Type B pancreatic cell (in vitro differentiated cells): ENCODE measurements around the gene DPY19L3. TPM values are rescaled to one million over a fixed set of nuclear protein-coding genes. Genes with fewer than 3 reads are reported as not detected.
"Not testable (repeated sequence)": the region's sequence is repeated elsewhere in the genome, so short reads cannot be mapped to it uniquely, and the experiment has no call there.

Experiments used
- DNase-seq: peaks from one replicate; pipeline ENCODE4 v3.0.0; 2021; ENCODE audit warnings: mixed read lengths; ENCODE audit not compliant: unreplicated experiment; ENCODE audit errors: extremely low spot score
- H3K27ac Mint-ChIP-seq: 2 replicates; pipeline ENCODE4 v1.8.0; 2021; ENCODE audit warnings: mild to moderate bottlenecking, mixed read lengths
- H3K27me3 Mint-ChIP-seq: 2 replicates; pipeline ENCODE4 v1.8.0; 2021; ENCODE audit warnings: mixed read lengths
- H3K36me3 Mint-ChIP-seq: 2 replicates; pipeline ENCODE4 v1.8.0; 2021; ENCODE audit warnings: mixed read lengths
- H3K4me1 Mint-ChIP-seq: one replicate; pipeline ENCODE4 v1.8.0; 2021; ENCODE audit warnings: mixed read lengths; ENCODE audit not compliant: unreplicated experiment
- H3K4me3 Mint-ChIP-seq: 2 replicates; pipeline ENCODE4 v1.8.0; 2021; ENCODE audit warnings: mild to moderate bottlenecking, mixed read lengths
- H3K9me3 Mint-ChIP-seq: 2 replicates; pipeline ENCODE4 v1.8.0; 2021; ENCODE audit warnings: mixed read lengths
- CTCF ChIP-seq: fragments of 200-600 bp; sonication (generic); conservative IDR thresholded peaks from 2 replicates; pipeline ENCODE4 v1.5.0; 2021; ENCODE audit warnings: antibody characterized with exemption, mild to moderate bottlenecking
- total RNA-seq: library from RNA; stranded (reverse); gene quantifications from 2 replicates; pipeline ENCODE4 v1.2.1, GENCODE V29; 2021; ENCODE audit warnings: low replicate concordance

DPY19L3 gene
- total RNA-seq, 1 donor from 2014 or later = 75.2 TPM

GRCh38 chr19:32497391-32497790, 91.8 kb downstream of the DPY19L3 start:
- Mint-ChIP-seq H3K27me3 (no peaks in the 10 kb centered on the region), H3K4me3 (no peak overlapping the region), H3K27ac (no peak overlapping the region), H3K9me3 (peaks cover 7% of the 10 kb centered on the region), H3K4me1 (no peaks in the 10 kb centered on the region), H3K36me3 (no peaks in the 10 kb centered on the region)
- no peak for DNase-seq
- TF ChIP-seq CTCF = no peak

GRCh38 chr19:32498648-32499200, 93.2 kb downstream of the DPY19L3 start:
- Mint-ChIP-seq H3K9me3 (peaks cover 7% of the 10 kb centered on the region), H3K27me3 (no peaks in the 10 kb centered on the region), H3K4me1 (no peaks in the 10 kb centered on the region), H3K27ac (no peak overlapping the region), H3K4me3 (no peak overlapping the region), H3K36me3 (no peaks in the 10 kb centered on the region)
- DNase-seq = no peak
- no peak for TF ChIP-seq CTCF

GRCh38 chr19:32512498-32512897, 106.9 kb downstream of the DPY19L3 start:
- H3K4me1 Mint-ChIP-seq, H3K9me3 Mint-ChIP-seq, H3K36me3 Mint-ChIP-seq: not testable (repeated sequence)

GRCh38 chr19:32519023-32519422, 113.5 kb downstream of the DPY19L3 start:
- H3K27me3 Mint-ChIP-seq = peaks cover 18% of the 10 kb centered on the region
- no peak overlapping the region for H3K27ac Mint-ChIP-seq
- DNase-seq = no peak
- TF ChIP-seq CTCF = no peak
- H3K4me1 Mint-ChIP-seq = no peaks in the 10 kb centered on the region
- no peak overlapping the region for H3K4me3 Mint-ChIP-seq
- no peaks in the 10 kb centered on the region for H3K36me3 Mint-ChIP-seq
- peaks cover 5% of the 10 kb centered on the region for H3K9me3 Mint-ChIP-seq

More at GRCh38 chr19:32512498-32512897, 106.9 kb downstream of the DPY19L3 start:
- DNase-seq, H3K27me3 Mint-ChIP-seq, H3K4me3 Mint-ChIP-seq, H3K27ac Mint-ChIP-seq: not testable (repeated sequence)

GRCh38 chr19:32522967-32523366, 117.4 kb downstream of the DPY19L3 start:
- no peak overlapping the region for H3K4me3 Mint-ChIP-seq
- TF ChIP-seq CTCF = no peak

GRCh38 chr19:32526895-32527294, 121.3 kb downstream of the DPY19L3 start:
- Mint-ChIP-seq H3K27me3 (peaks cover 8% of the 10 kb centered on the region), H3K27ac (no peak overlapping the region), H3K9me3 (no peaks in the 10 kb centered on the region), H3K36me3 (no peaks in the 10 kb centered on the region), H3K4me3 (no peak overlapping the region), H3K4me1 (no peaks in the 10 kb centered on the region)
- TF ChIP-seq CTCF = no peak
- DNase-seq = no peak

More at GRCh38 chr19:32522967-32523366, 117.4 kb downstream of the DPY19L3 start:
- DNase-seq = no peak
- H3K4me1 Mint-ChIP-seq = no peaks in the 10 kb centered on the region
- no peaks in the 10 kb centered on the region for H3K36me3 Mint-ChIP-seq
- H3K27me3 Mint-ChIP-seq = peaks cover 24% of the 10 kb centered on the region
- H3K9me3 Mint-ChIP-seq = no peaks in the 10 kb centered on the region
- no peak overlapping the region for H3K27ac Mint-ChIP-seq
